Mucosa of descending colon (tissue), 3 donors: ENCODE results near the gene MKLN1. TPM values are rescaled to one million over a fixed set of nuclear protein-coding genes. Genes with fewer than 3 reads are reported as not detected.

Experiments
- ATAC-seq: fragments of 200-7000 bp; cut with Tn5 transposase; one replicate; pipeline ENCODE4 v1.9.1; 2020; ENCODE audit warnings: mild to moderate bottlenecking, moderate library complexity
- DNase-seq, 3 donors: peaks; one replicate each; pipeline ENCODE4 v3.0.0-alpha.2; 2020
- H3K36me3 ChIP-seq: fragments of 200-600 bp; one replicate; pipeline ENCODE4 v1.8.0; 2021; ENCODE audit warnings: low read depth, mild to moderate bottlenecking
- H3K4me1 ChIP-seq: fragments of 200-600 bp; one replicate; pipeline ENCODE4 v1.8.0; 2021; ENCODE audit warnings: low read depth, mild to moderate bottlenecking
- H3K4me3 ChIP-seq: fragments of 200-600 bp; one replicate; pipeline ENCODE4 v1.8.0; 2021; ENCODE audit warnings: mild to moderate bottlenecking
- H3K9me3 ChIP-seq: fragments of 200-600 bp; one replicate; pipeline ENCODE4 v1.8.0; 2021; ENCODE audit warnings: mild to moderate bottlenecking
- CTCF ChIP-seq: fragments of 200-600 bp; IDR thresholded peaks from one replicate; pipeline ENCODE4 v1.8.0; 2022; ENCODE audit warnings: antibody characterized with exemption, mild to moderate bottlenecking
- intact Hi-C, 2 donors: fragments of 100-400 bp; cut with DNase I in 1 of 2; cut with micrococcal nuclease in 1 of 2; formaldehyde crosslinking; loops; one replicate each; pipeline versions ENCODE4 v1.11.0 to v1.11.1; 2022; cut with DNase I, micrococcal nuclease
- total RNA-seq, 3 donors: library from RNA; stranded (reverse); fragmentation: NEBNext Ultra II Directional in 2 of 3; extraction: Animal tissue kit (Norgen Biotek cat#: 25700) in 2 of 3; gene quantifications; one replicate each; pipeline versions ENCODE4 v1.2.1 to v1.2.4, GENCODE V29; 2021 to 2023
- donor health status: DM: no; HTN: no; CAD: no; lungs with moderate emphysema.
- donor health status: DM: no; HTN: no; CAD: no.
- donor health status: DM: no; HTN: yes; CAD: no.

MKLN1 gene
- total RNA-seq, 3 donors from 2014 or later = 41.5 to 66.1 (median 47.1) TPM

GRCh38 chr7:131543298-131543697, 215.6 kb downstream of the MKLN1 start:
- intact Hi-C loops = no loop called here
- ATAC-seq (no peak), DNase-seq (no peak)
- no peaks in the 10 kb centered on the region for H3K36me3 ChIP-seq
- TF ChIP-seq CTCF = no peak
- H3K9me3 ChIP-seq = no peaks in the 10 kb centered on the region
- no peaks in the 10 kb centered on the region for H3K4me1 ChIP-seq
- no peak overlapping the region for H3K4me3 ChIP-seq

GRCh38 chr7:131544021-131544420, 216.3 kb downstream of the MKLN1 start:
- ATAC-seq (no peak), DNase-seq (no peak)
- Histone ChIP-seq H3K4me1 (no peaks in the 10 kb centered on the region), H3K4me3 (no peak overlapping the region), H3K36me3 (no peaks in the 10 kb centered on the region), H3K9me3 (no peaks in the 10 kb centered on the region)
- intact Hi-C loops = no loop called here
- no peak for TF ChIP-seq CTCF

- Histone ChIP-seq H3K9me3 (no peaks in the 10 kb centered on the region), H3K4me3 (no peak overlapping the region), H3K36me3 (no peaks in the 10 kb centered on the region), H3K4me1 (no peaks in the 10 kb centered on the region)
- intact Hi-C loops = no loop called here
- ATAC-seq (no peak), DNase-seq (no peak)
- TF ChIP-seq CTCF = no peak
Observed at GRCh38 chr7:131544449-131545301, 217.0 kb downstream of the MKLN1 start.

GRCh38 chr7:131546126-131546525, 218.4 kb downstream of the MKLN1 start:
- no peaks in the 10 kb centered on the region for H3K36me3 ChIP-seq
- intact Hi-C loops = no loop called here
- TF ChIP-seq CTCF = no peak
- ATAC-seq (peak; percentile 94), DNase-seq (peak in 1 of 3 donors; percentile 60)
- H3K4me3 ChIP-seq = no peak overlapping the region
- no peaks in the 10 kb centered on the region for H3K9me3 ChIP-seq
- no peaks in the 10 kb centered on the region for H3K4me1 ChIP-seq

Other genes with a start within 250 kb of the MKLN1 start
- gene PODXL, start 228.8 kb downstream of the MKLN1 start, total RNA-seq = 10 to 100 TPM; 11.8 to 25.6 (median 12.8) TPM